Pons (tissue), 1 donor: ENCODE data around the gene MAGOH.

ENCODE experiments used
- DNase-seq: peaks from one replicate; pipeline ENCODE4 v3.0.0-alpha.2; 2016; ENCODE audit warnings: low spot score

Gene MAGOH

DNA sequence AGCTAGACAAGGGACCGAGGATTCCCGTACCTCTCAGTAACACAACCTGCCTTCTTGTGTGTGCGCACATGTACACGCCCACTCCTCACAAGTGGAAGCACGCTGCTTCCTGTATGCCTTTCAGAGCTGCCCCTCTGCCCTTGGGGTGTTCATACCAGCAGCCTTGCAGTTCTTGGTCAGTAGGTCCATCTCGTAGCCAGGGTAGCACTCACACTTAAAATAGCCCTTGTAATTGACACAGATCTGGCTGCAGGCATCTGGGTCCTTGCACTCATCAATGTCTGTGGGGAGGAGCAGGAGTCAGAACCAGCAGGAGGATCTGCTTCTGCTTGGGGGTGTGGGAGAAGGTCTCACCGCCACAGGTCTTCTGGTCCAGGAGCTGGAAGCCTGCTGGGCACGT, 32.6 kb upstream of the MAGOH start:
- DNase-seq, result no peak

DNA sequence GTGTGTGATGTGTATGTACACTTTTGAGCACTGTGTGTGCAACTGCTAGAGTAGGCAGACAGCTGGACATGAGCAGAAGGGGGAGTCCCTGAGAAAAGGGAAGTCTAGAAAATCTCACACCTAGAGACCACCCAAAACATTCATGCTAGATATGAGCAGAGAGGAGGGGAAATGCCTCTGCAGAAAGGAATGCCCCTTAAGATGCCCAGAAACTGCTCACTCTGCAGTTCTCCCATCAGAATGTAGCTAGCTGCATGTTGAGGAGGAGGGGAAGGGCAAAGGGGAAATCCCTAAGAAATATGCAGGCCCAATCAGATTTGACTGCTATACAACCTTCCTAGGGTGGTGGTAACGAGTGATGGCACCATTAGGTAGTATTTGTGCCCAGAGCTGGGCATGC, 31.8 kb upstream of the MAGOH start:
- no peak for DNase-seq

DNA sequence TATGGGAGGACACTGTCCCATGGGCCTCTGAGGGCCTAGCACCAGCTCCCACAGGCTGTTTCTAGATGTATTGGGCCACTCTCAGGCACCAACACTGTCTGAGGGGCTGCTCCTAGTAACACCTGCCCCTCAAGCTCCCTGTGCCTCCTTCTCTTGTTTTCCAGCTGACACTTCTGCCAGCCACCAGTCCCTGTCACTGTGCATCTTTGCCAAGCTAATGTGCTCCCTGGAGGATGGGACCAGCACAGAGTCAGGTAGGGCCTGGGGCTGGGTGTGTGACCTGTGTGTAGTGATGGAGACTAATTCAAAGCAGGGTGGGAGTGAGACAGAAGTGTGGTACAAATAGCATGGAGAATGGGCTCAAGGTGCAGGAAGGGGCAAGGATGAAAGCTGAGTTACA, 29.4 kb upstream of the MAGOH start:
- no peak for DNase-seq

DNA sequence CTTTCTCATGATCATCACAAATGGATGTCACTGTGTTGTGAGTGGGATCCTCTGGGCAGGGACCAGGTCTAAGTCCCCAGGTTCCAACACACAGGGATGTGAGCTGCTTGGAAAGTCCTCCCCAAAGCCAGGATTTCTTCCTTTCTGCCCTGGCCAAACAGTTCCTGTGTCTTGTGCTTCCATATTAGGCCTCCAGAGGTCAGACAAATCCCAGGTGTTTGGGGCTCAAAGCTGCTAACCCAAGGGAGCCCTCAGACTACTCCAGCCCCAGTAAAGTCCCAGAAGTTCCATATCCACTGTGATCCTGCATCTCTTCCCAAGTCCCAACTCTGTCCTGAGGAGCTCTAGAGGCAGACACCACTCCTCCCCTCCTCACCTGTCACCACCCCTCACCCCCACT, 27.7 kb upstream of the MAGOH start:
- DNase-seq, result no peak

DNA sequence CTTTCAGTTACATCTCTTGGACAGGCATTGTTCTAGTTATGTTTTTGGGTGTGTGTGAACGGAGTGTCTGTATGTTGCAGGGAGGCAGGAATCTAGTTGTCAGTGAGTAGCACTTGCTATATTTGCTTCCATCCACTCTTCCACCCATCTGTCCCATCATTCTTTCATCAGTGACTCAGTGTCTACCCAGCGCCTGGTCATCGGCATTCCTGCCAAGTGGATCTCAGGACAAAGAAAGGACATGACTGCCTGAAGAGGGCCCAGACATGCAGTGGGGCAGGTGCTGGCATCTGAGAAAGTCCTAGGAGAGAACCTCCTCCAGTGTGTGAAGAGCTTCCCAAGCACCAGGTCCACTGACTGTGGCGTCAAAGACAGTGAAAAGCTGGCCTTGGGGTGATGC, 27.3 kb upstream of the MAGOH start:
- no peak for DNase-seq

DNA sequence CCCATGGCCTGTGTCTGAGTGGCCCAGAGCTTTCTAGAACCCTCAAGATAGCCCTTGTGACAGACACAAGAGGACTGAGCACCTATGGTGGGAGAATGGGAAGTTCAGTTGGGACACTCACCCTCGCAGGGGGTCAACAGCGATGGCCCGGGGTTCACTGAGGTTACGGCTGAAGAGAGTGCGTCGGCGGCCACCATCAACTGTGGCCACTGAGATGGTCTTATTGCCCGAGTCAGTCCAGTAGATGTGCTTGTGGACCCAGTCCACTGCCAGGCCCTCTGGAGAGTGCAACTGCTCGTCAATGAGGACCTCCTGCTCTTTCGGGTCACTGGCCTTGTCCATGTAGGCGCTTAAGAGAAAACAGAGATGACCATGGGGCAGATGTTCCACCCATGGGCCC, 25.7 kb upstream of the MAGOH start:
- no peak for DNase-seq

DNA sequence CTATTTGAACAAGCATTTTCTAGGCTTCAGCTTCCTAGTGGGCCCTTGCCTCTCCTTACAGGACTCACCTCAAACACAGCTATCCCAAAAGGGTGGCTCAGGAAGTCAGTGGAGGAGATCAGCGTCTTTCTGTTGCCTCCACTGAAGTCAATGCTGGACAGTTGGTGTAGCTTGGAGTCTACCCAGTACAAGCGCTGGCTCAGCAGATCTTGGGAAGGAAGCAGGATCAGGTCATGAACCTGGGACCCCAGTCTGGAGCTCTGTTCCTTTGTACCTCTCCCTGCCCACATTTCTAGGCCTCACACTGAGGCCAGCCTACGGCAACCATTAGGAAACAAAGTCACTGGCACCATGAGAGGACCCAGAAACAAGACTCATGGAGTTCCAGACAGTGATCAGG, 23.7 kb upstream of the MAGOH start:
- DNase-seq, result no peak

DNA sequence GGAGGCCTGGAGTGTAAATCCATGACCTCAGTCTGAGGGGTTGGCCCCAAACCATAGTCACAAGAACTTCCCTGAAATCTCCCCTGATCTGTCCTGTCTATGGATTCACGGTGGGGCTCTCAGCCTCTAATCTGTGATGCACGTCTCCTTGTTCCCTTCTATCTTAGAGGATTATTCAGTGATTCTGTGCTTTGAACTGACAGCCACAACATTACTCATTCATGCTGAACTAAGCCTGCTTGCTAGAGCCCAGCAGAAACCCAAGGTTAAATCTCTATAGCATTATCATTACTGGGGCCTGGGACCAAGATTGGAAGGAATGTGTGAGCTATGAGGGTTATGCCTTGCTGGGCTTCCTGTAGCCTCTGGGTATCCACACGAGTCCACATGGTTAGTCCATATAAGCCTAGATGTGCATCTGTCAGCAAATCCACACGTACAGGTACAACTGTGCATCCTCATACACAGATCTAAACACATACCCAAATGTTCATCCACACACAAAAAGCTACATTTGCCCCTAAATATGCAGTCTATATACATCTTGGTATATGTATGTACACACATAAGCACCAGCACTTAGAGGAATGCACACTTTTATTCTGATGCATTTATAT, 22.4 kb upstream of the MAGOH start:
- no peak for DNase-seq

DNA sequence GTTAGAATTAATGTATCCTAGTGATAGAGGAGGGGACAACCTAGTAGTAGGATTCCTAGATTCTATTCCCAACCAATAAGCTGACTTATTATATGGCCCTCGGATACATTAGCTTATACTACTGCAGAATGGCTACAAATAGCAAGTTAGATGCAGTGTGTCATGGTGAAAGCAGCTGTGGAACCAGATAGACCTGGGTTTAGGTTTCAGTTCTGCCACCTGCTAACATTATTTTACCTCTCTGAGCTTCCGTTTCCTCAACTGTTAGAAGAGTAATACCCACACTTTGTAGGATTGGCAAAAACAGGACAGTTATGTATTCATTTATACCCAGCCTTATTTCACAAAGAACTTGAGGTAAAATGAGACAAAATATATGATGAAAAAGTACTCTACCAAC, 21.6 kb upstream of the MAGOH start:
- no peak for DNase-seq

DNA sequence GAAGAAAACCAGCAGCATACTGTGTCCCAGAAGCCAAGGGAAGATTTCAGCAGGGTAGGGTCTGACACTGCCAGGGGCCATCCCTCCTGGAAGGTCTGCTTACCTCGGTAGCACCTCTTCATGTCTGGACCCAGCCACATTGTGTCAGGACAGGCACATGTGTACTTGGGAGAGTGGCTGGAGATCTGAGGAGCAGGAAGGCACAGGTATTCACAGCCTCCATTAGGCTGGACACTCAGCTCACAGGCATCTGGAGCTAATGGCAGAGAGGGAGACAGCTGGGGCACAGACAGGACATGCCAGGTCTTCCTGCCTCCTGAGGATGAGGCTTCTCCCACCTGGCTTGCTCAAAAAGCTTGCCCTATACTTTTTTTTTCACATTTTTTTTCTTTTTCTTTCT, 19.9 kb upstream of the MAGOH start:
- DNase-seq, result no peak

DNA sequence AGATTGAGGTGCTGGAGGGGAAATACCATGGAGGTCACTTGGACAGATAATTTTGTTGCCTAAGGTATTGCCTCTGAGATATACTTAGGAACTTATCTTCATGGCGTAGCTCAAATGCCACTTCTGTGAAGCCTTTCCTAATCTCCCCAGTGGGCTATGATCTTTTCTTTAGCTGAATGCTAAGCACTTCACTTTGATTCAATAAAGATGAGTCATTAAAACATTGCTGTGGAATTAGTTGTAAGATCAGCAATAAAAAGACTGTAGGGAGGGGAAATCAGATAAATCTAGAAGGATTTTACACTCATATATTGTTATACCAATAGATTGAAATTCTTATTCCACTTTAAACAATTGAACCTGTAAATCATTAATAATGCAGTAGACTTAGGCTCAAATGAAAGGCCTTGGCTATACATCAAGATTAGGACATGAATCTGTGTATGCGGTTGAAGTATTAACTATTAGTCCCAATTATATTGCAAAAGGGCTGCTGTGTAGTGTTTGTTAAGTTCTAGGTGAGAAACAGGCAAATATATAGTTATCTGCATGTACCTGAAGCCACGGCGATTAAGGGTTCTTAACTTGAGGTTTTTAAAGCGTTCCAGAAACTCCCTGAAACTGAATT, 19.2 kb upstream of the MAGOH start:
- DNase-seq, result no peak

DNA sequence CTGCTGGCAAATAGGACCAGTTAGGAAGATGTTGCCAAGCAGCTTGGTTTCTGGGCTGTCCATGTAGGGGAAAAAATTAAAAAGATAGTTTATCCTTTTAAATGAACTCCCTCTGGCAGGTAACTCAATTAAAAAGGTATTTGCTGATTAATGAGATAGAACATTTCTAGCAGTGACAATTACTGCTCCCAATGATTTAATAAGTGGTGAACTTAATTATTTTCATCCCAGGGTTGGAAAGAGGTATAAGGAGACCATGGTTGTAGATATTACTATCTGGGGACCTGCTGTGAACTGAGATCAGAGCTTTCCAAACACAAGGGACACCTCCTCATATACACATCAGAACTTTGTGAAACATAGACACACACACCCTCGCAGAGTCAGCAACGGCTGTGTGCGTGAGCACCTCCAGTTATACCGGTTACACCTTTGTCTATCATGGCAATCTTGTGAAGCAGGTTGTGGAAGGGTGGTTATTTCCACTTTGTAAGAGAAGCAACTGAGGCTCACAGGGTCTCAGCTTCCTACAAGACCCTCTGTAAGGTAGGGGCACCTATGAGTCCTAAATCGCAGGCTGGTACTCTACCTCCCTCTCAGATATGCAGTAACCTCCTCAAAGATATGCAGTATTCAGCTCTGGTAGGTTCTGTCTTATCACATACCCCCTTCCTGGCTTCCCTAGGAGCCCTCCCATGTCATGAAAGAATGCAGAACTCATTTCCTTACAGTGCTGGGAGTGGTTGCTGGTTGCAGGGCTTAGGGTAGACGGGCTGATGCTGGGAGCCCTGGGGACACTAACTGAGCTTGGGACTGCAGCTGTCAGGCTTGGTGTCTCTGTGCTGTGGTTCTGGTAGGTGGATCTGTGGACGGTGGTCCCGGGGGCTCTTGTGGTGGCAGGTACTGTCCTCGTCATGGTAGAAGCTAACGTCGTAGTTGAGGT, 18.5 kb upstream of the MAGOH start:
- DNase-seq, result no peak

DNA sequence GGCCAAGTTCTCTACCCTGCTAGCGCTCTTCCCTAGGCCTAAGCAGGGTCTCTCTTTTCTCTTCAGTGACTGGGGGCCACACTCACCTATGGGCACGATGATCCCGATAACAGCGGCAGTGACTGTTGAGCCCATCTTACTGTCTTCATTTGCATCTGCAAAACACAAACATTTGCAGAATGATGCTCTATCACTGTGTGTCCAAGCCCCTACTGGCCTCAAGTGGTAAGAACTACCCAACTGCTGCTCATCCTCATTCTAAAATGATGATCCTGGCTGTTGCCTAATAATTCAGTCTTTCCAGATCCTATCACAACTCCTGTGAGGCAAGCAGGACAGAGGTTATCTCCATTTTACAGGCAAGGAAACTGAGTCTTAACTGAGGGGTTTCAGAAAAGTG, 16.7 kb upstream of the MAGOH start:
- no peak for DNase-seq

DNA sequence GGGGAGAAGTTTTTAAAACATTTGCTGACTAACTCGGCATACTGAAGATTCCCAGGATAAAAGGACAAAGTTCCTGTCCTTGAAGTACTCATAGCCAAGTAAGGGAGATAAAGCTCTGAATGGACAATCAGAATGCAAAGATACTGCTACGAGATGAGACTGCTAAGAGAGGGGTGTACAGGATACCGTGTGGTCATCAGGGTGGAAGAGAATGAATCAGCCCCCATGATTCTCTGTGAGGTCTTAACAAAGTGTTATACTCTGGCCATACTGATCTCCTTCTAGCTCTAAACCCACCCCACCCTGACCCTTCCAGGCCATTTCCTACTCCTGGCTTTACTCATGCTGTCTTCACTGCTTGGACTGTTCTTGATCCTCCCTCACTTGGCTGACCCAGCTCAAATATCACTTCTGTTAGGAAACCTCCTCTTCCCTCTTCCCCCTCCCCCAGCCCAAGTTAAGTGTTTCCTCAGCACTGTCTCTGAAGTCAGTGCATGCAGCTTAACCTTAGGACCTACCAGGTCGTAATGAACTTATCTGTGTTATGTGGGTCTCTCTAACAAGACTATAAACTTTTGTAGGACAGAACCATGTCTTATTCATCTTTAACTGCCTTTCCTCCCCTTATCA, 15.8 kb upstream of the MAGOH start:
- no peak for DNase-seq

DNA sequence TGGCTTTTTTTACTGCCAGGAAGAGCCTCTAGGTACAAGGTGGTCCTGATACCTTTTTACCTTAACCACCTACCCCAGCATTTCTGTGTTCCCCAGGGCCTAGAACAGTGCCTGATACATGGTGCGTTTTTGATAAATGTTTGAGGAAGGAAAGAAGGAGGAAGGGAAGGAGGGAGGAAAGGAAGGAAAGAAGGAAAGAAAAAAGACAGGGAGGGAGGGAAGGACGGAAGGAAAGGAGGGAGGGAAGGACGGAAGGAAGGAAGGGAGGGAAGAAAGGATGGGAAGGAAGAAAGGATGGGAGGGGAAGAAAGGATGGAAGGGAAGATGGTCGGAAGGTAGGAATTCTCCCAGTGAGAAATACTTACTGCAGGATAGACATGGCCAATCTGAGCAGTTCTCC, 12.0 kb upstream of the MAGOH start:
- no peak for DNase-seq

DNA sequence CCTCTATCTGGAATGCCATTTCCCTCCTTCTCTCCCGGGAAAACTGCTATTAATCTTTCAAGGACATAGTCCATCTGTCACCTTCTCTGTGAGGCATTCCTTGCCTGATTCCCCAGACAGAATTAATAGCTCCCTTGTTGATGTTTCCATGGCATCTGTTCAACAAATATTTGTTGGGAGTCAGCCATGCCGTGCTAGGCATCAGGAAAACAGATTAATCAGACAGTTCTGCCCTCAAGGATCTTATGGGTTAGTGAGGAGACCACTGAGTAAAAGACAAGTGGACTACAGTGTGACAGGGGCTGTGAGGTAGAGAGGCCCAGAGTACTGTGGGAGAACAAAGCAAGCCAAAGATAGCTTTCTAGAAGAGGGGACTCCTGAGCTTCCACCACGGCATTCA, 11.4 kb upstream of the MAGOH start:
- DNase-seq, result no peak

DNA sequence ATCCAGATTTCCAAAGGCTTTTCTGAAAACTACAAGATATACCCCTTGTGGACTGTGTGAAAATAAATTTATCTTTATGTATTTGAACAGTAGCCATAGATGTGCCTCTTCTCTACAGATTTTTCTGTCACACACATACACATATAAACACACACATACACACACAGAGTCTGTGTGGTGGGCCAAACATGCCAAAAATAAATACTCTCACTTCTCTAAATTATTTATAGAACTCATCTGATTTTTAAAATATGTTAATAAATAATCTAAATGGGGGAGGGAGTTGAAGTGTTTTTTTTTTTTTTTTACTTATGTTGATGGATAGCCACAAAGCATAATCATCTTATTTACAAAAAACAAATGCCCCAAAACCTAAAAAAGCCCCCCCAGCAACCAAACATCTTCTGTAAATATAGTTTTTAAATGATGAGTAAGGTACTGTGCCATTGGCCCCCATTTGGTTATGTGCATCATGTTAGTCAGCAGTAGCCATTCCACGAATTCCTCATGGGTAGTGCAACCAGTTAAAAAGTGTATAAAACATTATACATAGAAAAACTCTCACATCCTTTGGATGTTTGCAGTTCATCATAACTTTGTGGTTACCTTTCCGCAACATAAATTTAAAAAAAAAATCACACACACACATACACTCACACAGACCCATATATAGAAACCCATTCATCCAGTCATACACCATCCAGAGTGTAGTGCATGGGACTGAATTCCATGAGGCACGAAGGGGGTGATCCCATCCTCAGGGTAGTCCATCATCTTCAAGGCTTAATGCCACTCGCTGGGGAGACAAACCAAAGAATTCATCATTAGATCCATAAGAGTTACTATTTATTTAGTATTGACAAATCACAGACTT, 8.2 kb upstream of the MAGOH start:
- DNase-seq, result no peak

DNA sequence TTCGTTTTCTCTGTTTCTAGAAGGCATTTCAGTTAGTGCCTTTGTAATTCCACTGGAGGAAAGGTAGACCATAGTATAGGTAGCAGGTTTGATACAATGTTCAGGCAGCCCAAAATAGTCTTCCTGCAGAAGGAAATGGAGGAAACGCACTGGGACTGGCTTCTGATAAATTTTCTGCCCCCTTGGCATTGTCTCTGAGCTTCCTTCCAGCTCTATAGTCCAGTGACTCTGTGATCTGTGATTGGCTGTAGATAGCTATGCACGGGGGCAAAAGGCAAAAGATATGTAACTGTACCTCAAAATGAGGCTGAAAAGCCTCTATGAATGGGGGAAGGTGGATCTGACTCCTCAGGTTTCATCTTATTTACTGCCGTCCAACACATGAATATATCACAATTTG, 5.8 kb upstream of the MAGOH start:
- no peak for DNase-seq

DNA sequence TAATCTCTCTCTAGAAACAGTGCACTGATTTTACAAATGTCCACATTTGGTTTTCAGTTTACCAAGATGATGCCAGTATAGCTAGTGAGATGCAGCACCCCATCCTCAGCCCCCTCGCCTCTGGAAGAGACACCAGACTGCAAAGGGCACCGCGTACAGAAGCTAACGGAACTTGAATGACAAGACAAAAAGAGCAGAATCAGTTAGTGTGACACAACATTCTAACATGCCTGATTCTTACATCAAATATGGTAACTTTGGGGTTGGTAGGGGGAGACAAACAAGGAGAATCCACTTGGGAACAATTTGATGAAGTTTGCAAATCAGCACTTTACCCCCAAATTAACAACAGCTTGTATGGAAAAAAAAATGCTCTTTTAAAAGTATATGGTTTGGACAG, 4.1 kb upstream of the MAGOH start:
- DNase-seq, result no peak

DNA sequence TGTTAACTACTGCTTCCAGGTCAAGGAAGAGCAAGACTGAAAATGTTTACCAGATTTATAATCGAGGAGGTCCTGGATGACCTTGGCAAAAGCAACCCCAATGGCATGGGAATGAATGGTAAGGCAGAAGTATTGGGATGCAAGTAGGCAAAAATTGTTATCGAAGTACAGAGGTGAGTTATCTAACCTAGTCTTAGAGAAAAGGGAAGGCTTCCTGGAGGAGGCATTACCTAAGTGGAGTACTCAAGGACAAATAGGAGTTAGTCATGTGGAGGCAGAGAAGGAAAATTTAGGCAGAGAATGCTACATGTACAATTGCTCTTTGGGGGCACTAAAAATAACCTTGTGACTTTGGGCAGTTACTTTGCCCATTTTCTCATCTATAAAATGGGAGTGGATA, 3.5 kb upstream of the MAGOH start:
- DNase-seq, result no peak

DNA sequence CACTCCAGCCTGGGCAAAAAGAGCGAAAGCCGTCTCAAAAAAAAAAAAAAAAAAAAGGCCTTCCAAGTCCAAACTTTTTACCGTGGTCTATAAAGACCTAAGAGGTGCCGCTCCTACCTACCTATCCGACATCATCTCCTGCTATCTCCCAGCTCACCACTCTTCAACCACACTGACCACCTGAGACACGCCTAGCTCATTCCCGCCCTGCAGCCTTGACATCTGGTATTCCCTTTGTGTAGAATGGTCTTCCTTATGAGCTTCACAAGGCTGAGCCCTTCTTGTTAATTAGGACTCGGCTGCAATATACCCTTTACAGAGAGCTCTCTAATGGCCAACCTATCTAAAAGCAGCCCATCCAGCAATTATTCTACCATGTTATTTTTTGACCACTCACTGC, 680 bp downstream of the MAGOH start:
- no peak for DNase-seq

DNA sequence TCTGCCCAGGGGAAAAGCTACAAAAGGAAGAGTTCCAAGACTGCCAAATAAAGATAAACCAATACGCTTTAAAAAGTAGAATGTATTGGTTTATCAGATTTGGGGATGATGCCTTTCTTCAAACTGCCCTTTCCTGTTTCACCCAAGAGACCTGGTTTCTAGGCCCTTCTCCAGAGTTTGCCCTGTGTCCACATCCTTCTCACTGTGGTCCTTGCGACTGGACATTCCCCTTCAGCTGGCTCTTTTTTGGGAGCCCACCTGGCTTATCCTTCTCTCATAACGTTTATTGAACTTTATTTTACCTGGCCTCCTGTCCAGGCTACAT, 17.4 kb downstream of the MAGOH start:
- DNase-seq, result no peak
